ENCODE data around the gene HMSD.

The HMSD gene

DNA sequence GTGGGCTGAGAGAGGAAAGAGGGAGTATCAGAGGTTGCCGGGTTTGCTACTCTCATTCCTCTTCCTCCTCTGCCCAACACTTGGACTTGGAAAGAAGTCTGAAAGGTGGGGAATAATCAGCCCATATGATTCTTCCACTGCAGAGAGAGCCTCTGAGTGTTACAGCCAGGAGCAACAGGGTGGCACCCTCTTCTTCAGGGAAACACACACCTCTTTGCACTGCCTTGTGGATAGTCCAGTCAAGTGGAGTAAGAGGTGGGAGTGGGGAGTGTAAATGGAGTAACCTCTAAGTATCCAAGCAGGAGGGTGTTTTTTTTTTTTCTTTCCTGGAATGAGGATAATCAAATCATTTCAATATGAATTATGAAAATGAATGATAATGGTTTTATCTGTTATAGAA, 11.8 kb downstream of the HMSD start:
- TF ChIP-seq FOXM1 (IDR thresholded peaks at IDR 0.05; ENCODE audit: borderline replicate concordance, low read depth) (no peak), RAD21 (IDR thresholded peaks at IDR 0.05; ENCODE audit: low read depth) (no peak), TAF1 (IDR thresholded peaks at IDR 0.05; ENCODE audit: low read depth) (no peak), ZBTB7A (IDR thresholded peaks at IDR 0.05; ENCODE audit: low read depth) (no peak), TCF12 (IDR thresholded peaks at IDR 0.05; ENCODE audit: low read depth) (no peak)
- TF ChIP-seq, protein P1, sequence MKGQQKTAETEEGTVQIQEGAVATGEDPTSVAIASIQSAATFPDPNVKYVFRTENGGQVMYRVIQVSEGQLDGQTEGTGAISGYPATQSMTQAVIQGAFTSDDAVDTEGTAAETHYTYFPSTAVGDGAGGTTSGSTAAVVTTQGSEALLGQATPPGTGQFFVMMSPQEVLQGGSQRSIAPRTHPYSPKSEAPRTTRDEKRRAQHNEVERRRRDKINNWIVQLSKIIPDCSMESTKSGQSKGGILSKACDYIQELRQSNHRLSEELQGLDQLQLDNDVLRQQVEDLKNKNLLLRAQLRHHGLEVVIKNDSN (IDR thresholded peaks at IDR 0.05) = no peak

DNA sequence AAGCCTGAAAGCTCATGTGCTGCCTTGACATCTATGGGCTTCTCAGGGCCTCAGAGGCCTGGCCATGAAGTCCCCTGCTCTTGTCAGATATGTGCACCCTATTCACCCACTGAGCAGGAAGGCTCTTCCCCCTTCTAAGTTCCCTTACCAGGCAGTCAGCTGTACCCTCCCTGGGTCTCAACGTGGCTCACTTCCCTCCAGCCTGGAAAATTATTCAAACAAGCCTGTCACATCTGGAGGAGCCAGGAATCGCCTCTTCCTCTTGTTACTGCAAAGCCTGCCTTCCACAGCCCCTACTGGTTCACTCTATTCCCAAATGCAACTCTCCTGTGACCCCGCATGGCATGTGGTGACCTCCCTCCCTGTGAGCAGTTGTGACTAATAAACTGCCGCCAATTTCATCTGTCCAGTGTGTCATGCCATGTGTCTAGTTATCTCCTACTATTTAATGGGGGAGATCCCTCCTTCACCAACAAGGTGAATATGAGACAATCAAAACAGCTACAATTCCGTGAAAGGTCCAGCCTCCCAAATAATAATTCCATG, 12.4 kb downstream of the HMSD start:
- TF ChIP-seq, protein P2, sequence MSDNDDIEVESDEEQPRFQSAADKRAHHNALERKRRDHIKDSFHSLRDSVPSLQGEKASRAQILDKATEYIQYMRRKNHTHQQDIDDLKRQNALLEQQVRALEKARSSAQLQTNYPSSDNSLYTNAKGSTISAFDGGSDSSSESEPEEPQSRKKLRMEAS (IDR thresholded peaks at IDR 0.05) = no peak
- no peak for TF ChIP-seq TAF1 (IDR thresholded peaks at IDR 0.05; ENCODE audit: low read depth)

DNA sequence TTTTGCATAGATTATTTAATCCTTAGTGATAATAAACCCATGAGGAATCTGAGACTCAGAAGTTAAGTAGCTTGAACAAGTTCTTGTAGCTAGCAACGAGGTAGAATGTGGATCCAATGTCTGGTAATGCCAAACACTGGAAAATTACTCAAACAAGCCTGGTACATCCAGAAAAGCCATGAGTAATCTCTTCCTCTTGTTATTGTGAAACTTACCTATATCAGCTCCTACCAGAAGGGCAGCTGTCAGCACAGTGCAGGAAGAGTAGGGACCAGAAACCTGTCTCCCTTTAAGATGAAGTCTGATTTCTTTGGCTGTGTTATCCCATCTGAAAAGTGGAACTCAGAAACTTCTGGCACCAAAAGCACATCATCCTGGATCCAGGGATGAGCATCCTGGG, 13.0 kb downstream of the HMSD start:
- no peak for TF ChIP-seq TEAD4 (IDR thresholded peaks at IDR 0.05)
- no peak for TF ChIP-seq CREB1 (IDR thresholded peaks at IDR 0.05; ENCODE audit: low read depth)
- no peak for TF ChIP-seq RAD21 (IDR thresholded peaks at IDR 0.05; ENCODE audit: low read depth)
- TF ChIP-seq CEBPB (IDR thresholded peaks at IDR 0.05) = no peak
- no peak for TF ChIP-seq YY1 (IDR thresholded peaks at IDR 0.05; ENCODE audit: low read depth)
- TF ChIP-seq TCF12 (IDR thresholded peaks at IDR 0.05; ENCODE audit: low read depth) = no peak
- TF ChIP-seq TAF1 (IDR thresholded peaks at IDR 0.05; ENCODE audit: low read depth) = no peak
- TF ChIP-seq, protein P3, sequence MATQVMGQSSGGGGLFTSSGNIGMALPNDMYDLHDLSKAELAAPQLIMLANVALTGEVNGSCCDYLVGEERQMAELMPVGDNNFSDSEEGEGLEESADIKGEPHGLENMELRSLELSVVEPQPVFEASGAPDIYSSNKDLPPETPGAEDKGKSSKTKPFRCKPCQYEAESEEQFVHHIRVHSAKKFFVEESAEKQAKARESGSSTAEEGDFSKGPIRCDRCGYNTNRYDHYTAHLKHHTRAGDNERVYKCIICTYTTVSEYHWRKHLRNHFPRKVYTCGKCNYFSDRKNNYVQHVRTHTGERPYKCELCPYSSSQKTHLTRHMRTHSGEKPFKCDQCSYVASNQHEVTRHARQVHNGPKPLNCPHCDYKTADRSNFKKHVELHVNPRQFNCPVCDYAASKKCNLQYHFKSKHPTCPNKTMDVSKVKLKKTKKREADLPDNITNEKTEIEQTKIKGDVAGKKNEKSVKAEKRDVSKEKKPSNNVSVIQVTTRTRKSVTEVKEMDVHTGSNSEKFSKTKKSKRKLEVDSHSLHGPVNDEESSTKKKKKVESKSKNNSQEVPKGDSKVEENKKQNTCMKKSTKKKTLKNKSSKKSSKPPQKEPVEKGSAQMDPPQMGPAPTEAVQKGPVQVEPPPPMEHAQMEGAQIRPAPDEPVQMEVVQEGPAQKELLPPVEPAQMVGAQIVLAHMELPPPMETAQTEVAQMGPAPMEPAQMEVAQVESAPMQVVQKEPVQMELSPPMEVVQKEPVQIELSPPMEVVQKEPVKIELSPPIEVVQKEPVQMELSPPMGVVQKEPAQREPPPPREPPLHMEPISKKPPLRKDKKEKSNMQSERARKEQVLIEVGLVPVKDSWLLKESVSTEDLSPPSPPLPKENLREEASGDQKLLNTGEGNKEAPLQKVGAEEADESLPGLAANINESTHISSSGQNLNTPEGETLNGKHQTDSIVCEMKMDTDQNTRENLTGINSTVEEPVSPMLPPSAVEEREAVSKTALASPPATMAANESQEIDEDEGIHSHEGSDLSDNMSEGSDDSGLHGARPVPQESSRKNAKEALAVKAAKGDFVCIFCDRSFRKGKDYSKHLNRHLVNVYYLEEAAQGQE (IDR thresholded peaks at IDR 0.05; ENCODE audit: low read depth) = no peak
- TF ChIP-seq, protein P1 (IDR thresholded peaks at IDR 0.05) = no peak
- no peak for TF ChIP-seq FOXM1 (IDR thresholded peaks at IDR 0.05; ENCODE audit: borderline replicate concordance, low read depth)

DNA sequence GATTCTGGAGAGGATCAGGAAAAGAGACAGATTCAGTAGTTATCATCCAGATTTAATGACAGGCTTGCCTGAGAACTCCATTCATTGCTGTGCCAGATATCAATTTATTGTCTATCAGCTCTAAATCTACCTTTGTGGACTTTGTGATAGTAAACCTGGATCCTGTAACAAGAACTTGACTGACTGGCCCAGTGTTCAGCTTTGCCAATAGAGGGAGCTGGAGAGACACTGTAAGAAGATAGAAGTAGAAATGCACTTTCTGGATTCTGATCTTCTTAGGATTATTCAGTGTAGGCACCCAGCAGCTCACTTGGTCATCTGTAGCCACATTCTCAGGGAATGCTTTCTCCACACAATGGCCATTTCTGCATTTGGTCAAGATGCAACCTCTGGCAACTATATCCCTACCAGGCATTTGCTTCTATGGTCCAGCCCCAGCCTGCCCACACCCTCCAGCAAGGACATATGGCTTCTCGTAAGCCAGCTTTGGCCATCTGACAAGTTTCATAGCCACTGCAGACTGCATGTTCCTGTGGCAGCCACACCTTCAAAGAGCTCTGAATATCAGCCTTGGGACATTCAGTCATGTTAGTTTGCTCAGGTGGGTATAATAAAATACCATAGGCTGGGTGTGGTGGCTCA, 14.6 kb downstream of the HMSD start:
- TF ChIP-seq, protein P2 (IDR thresholded peaks at IDR 0.05) = no peak
- no peak for TF ChIP-seq TEAD4 (IDR thresholded peaks at IDR 0.05)
- no peak for TF ChIP-seq CREB1 (IDR thresholded peaks at IDR 0.05; ENCODE audit: low read depth)
- no peak for TF ChIP-seq FOXM1 (IDR thresholded peaks at IDR 0.05; ENCODE audit: borderline replicate concordance, low read depth)
- peak; percentile 61 for TF ChIP-seq RAD21 (IDR thresholded peaks at IDR 0.05; ENCODE audit: low read depth)

DNA sequence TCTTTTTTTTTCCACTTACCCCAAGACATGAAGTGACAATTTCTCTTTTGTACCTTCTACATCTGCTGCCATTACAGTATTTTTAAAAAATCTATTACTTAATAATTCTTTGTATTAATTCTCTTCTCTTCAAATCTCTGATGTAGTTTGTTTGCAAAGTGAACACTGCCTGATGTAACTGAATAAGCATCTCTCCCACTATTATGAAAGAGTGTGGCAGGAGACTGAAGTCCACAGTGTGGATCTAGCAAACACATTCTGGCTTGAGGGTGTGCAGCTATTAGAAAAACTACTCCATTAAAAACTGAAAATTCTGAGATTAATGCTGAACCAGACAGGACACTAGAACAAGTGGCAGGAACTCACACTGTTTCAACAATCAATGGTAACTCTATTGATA, 15.8 kb downstream of the HMSD start:
- TF ChIP-seq TEAD4 (IDR thresholded peaks at IDR 0.05) = no peak
- TF ChIP-seq RAD21 (IDR thresholded peaks at IDR 0.05; ENCODE audit: low read depth) = no peak
- TF ChIP-seq NFIC (IDR thresholded peaks at IDR 0.05) = no peak
- TF ChIP-seq ZBTB7A (IDR thresholded peaks at IDR 0.05; ENCODE audit: low read depth) = no peak
- no peak for TF ChIP-seq TAF1 (IDR thresholded peaks at IDR 0.05; ENCODE audit: low read depth)
- TF ChIP-seq, protein P2 (IDR thresholded peaks at IDR 0.05) = no peak
- no peak for TF ChIP-seq EGR1 (IDR thresholded peaks at IDR 0.05)
- TF ChIP-seq TCF12 (IDR thresholded peaks at IDR 0.05; ENCODE audit: low read depth) = no peak
- TF ChIP-seq EP300 (IDR thresholded peaks at IDR 0.05; ENCODE audit: borderline replicate concordance) = no peak
- no peak for TF ChIP-seq CREB1 (IDR thresholded peaks at IDR 0.05; ENCODE audit: low read depth)
- TF ChIP-seq, protein P3 (IDR thresholded peaks at IDR 0.05; ENCODE audit: low read depth) = no peak
- TF ChIP-seq YY1 (IDR thresholded peaks at IDR 0.05; ENCODE audit: low read depth) = no peak

DNA sequence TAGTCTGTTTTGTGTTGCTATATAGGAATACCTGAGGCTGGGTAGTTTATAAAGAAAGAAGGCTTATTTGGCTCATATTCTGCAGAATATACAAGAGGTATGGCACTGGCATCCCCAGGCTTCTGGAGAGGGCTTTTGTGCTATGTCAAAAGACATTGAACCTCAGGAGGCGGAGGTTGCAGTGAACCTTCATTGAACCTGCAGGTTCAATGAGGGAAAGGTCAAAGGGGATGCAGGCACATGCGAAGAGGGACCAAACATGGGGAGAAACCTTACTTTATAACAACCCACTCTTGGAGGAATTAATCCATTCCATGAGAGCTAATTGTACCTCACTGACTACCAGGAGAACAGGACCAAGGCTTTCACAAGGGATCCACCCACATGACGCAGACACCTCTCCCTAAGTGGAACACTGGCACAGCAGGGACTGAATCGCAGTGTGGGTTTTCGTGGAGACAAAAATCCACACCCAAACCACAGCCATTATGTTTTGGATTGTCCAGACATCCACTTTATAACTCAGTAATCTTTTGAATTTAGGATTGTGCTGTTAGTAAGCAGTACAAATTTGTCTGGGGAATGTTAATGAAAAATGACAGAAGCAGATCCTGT, 16.7 kb downstream of the HMSD start:
- TF ChIP-seq, protein P2 (IDR thresholded peaks at IDR 0.05) = no peak
- TF ChIP-seq CREB1 (IDR thresholded peaks at IDR 0.05; ENCODE audit: low read depth) = no peak
- TF ChIP-seq NFIC (IDR thresholded peaks at IDR 0.05) = no peak
- TF ChIP-seq, protein P3 (IDR thresholded peaks at IDR 0.05; ENCODE audit: low read depth) = no peak
- TF ChIP-seq CEBPB (IDR thresholded peaks at IDR 0.05) = no peak
- TF ChIP-seq, protein P1 (IDR thresholded peaks at IDR 0.05) = no peak
